22Rv1 (cell line): ENCODE data around the gene PRDM15.

Experiments
- CTCF ChIP-seq: fragments of 450-650 bp; IDR thresholded peaks from 2 replicates; pipeline ENCODE4 v1.5.1; 2017; ENCODE audit warnings: mild to moderate bottlenecking
- ZFX ChIP-seq: fragments of 450-650 bp; IDR thresholded peaks from 2 replicates; pipeline ENCODE4 v1.6.1; 2017; ENCODE audit warnings: antibody characterized with exemption, borderline replicate concordance

- no peak for TF ChIP-seq CTCF
- TF ChIP-seq ZFX: no peak
Observed at GRCh38 chr21:41851090-41851790, 27.9 kb downstream of the PRDM15 start.
